A673 (cell line): ENCODE data around the gene NPPA. TPM values are rescaled to one million over a fixed set of nuclear protein-coding genes. Genes with fewer than 3 reads are reported as not detected.

ENCODE experiments used
- BruUV-seq: library from RNA; stranded (reverse); fragments of 400-500 nt; replicated peaks from 2 replicates; lab custom pipeline; 2021; lab: Mats Ljungman, UMichigan
- CTCF ChIA-PET: fragments of 300-600 bp; sonication (Branson Sonifier 250); formaldehyde crosslinking; loops from one replicate; lab custom pipeline; 2022; ENCODE audit warnings: antibody characterized with exemption; lab: Charles Lee
- POLR2A ChIA-PET: fragments of 300-600 bp; sonication (Branson Sonifier 250); formaldehyde crosslinking; loops from one replicate; lab custom pipeline; 2022; ENCODE audit warnings: antibody characterized with exemption; ENCODE audit not compliant: low non-redundant PET; lab: Charles Lee
- DNase-seq: peaks from one replicate; pipeline ENCODE4 v3.0.0-alpha.2; 2015; ENCODE audit warnings: low spot score
- H3K27ac ChIP-seq: fragments of 200-600 bp; sonication (generic); 2 replicates; pipeline ENCODE4 v1.5.1; 2016; ENCODE audit warnings: mixed run types, low read depth, mild to moderate bottlenecking, mixed read lengths, antibody characterized with exemption, low read length; ENCODE audit not compliant: poor library complexity, severe bottlenecking
- H3K27me3 ChIP-seq: fragments of 200-600 bp; sonication (generic); replicated peaks from 2 replicates; pipeline ENCODE4 v1.6.1; 2017; ENCODE audit warnings: mixed run types, low read depth, mild to moderate bottlenecking, mixed read lengths, antibody characterized with exemption, low read length; ENCODE audit not compliant: insufficient read depth, poor library complexity
- H3K36me3 ChIP-seq: fragments of 200-600 bp; sonication (generic); 2 replicates; pipeline ENCODE4 v1.6.1; 2016; ENCODE audit warnings: mixed run types, mild to moderate bottlenecking, mixed read lengths, antibody characterized with exemption, low read length; ENCODE audit not compliant: insufficient read depth, poor library complexity, severe bottlenecking
- H3K4me1 ChIP-seq: fragments of 200-600 bp; sonication (generic); 2 replicates; pipeline ENCODE4 v1.6.1; 2017; ENCODE audit warnings: mixed run types, mild to moderate bottlenecking, mixed read lengths, antibody characterized with exemption, low read length; ENCODE audit not compliant: insufficient read depth, poor library complexity, severe bottlenecking
- H3K4me3 ChIP-seq: fragments of 200-600 bp; sonication (generic); 2 replicates; pipeline ENCODE4 v1.5.1; 2016; ENCODE audit warnings: low read depth, mixed run types, mild to moderate bottlenecking, mixed read lengths, low read length; ENCODE audit not compliant: poor library complexity, severe bottlenecking
- H3K9me3 ChIP-seq: fragments of 200-600 bp; sonication (generic); 2 replicates; pipeline ENCODE4 v1.6.1; 2016; ENCODE audit warnings: mixed run types, low read depth, mild to moderate bottlenecking, mixed read lengths, antibody characterized with exemption, low read length; ENCODE audit not compliant: poor library complexity, severe bottlenecking
- EZH2 ChIP-seq: fragments of 200-600 bp; sonication (generic); IDR thresholded peaks from 2 replicates; pipeline ENCODE4 v1.6.1; 2017; ENCODE audit warnings: borderline replicate concordance, low read depth, mild to moderate bottlenecking, mixed read lengths, antibody characterized with exemption, low read length; ENCODE audit not compliant: poor library complexity, severe bottlenecking
- intact Hi-C: fragments of 100-400 bp; cut with micrococcal nuclease; formaldehyde crosslinking; loops from one replicate; pipeline ENCODE4 v1.10.0; 2022; ENCODE audit not compliant: unreplicated experiment
- total RNA-seq: library from RNA; stranded (reverse); gene quantifications from 2 replicates; pipeline ENCODE4 v1.2.3, GENCODE V29; 2021
- TF ChIP-seq, protein P1 (sequence below): fragments of 300-800, 200-600 bp; sonication (generic); conservative IDR thresholded peaks from 2 replicates; pipeline ENCODE4 v1.5.1; 2017; ENCODE audit warnings: low read depth, mild to moderate bottlenecking, antibody characterized with exemption, low read length, moderate library complexity, mixed read lengths

The NPPA gene
- total RNA-seq, 1 experiment from 2014 or later, result not detected

GRCh38 chr1:11880181-11880575, 32.6 kb upstream of the NPPA start:
- H3K27me3 ChIP-seq, result peaks cover 41% of the 10 kb centered on the region
- H3K36me3 ChIP-seq, result no peaks in the 10 kb centered on the region
- intact Hi-C loops, result no loop called here
- no peaks in the 10 kb centered on the region for H3K9me3 ChIP-seq
- no peaks in the 10 kb centered on the region for H3K4me1 ChIP-seq
- DNase-seq, result no peak
- POLR2A ChIA-PET, result no interaction called here
- no TSS peak for BruUV-seq
- no peak overlapping the region for H3K4me3 ChIP-seq
- H3K27ac ChIP-seq, result no peak overlapping the region
- CTCF ChIA-PET, result interaction anchor here (0.6 kb wide), 2 partner anchors 8 to 19 kb away, joined by 3 to 6 read pairs; no protein-coding TSS in a partner anchor
- TF ChIP-seq, protein P1, sequence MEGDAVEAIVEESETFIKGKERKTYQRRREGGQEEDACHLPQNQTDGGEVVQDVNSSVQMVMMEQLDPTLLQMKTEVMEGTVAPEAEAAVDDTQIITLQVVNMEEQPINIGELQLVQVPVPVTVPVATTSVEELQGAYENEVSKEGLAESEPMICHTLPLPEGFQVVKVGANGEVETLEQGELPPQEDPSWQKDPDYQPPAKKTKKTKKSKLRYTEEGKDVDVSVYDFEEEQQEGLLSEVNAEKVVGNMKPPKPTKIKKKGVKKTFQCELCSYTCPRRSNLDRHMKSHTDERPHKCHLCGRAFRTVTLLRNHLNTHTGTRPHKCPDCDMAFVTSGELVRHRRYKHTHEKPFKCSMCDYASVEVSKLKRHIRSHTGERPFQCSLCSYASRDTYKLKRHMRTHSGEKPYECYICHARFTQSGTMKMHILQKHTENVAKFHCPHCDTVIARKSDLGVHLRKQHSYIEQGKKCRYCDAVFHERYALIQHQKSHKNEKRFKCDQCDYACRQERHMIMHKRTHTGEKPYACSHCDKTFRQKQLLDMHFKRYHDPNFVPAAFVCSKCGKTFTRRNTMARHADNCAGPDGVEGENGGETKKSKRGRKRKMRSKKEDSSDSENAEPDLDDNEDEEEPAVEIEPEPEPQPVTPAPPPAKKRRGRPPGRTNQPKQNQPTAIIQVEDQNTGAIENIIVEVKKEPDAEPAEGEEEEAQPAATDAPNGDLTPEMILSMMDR, result no peak
- no peak for TF ChIP-seq EZH2

GRCh38 chr1:11879311-11880180, 32.0 kb upstream of the NPPA start:
- DNase-seq, result no peak
- intact Hi-C loops, result no loop called here
- CTCF ChIA-PET, result interaction anchor here (0.6 kb wide), 2 partner anchors 12 to 18 kb away, joined by 3 to 6 read pairs; no protein-coding TSS in a partner anchor
- TF ChIP-seq EZH2, result no peak
- TF ChIP-seq, protein P1, result no peak
- POLR2A ChIA-PET, result no interaction called here
- no peak overlapping the region for H3K4me3 ChIP-seq
- no peaks in the 10 kb centered on the region for H3K9me3 ChIP-seq
- H3K4me1 ChIP-seq, result no peaks in the 10 kb centered on the region
- no TSS peak for BruUV-seq
- H3K36me3 ChIP-seq, result no peaks in the 10 kb centered on the region
- peaks cover 43% of the 10 kb centered on the region for H3K27me3 ChIP-seq
- H3K27ac ChIP-seq, result no peak overlapping the region

GRCh38 chr1:11878891-11879190, 31.3 kb upstream of the NPPA start:
- intact Hi-C loops, result no loop called here
- no TSS peak for BruUV-seq
- ChIA-PET POLR2A (no interaction called here), CTCF (interaction anchor here (0.6 kb wide), 1 partner anchor 13 kb away, joined by 3 read pairs; no protein-coding TSS in a partner anchor)
- no peak for TF ChIP-seq EZH2
- TF ChIP-seq, protein P1, result no peak
- peaks cover 45% of the 10 kb centered on the region for H3K27me3 ChIP-seq
- H3K4me1 ChIP-seq, result no peaks in the 10 kb centered on the region
- H3K9me3 ChIP-seq, result no peaks in the 10 kb centered on the region
- no peak for DNase-seq
- H3K27ac ChIP-seq, result no peak overlapping the region
- no peak overlapping the region for H3K4me3 ChIP-seq
- H3K36me3 ChIP-seq, result no peaks in the 10 kb centered on the region
